Measurements from ENCODE around the gene ILDR1. TPM values are rescaled to one million over a fixed set of nuclear protein-coding genes. Genes with fewer than 3 reads are reported as not detected.
"Not testable (repeated sequence)": the region's sequence is repeated elsewhere in the genome, so short reads cannot be mapped to it uniquely, and the experiment has no call there.

Gene ILDR1
- total and polyA plus RNA-seq, 2 of the 4 experiments (the other 2 are of a cell fraction) = not detected

DNA sequence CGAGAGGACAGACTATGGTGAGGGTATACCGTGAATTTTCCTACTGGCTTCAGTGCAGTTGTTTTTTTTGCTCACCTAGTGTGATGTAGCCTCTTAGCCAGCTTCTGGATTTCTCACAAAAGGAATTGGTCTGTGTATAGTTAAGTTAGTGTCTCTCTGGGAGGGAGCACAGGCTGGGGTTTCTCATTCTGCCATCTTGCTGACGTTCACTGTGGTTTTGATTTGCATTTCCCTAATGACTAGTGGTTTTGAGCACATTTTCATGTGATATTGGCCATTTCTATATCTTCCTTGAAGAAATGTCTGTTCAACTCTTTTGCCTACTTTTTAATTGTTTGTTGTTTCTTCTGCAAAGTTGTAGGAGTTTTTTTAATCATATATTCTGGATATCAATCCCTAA is 30.9 kb upstream of the ILDR1 start:
- ChIA-PET POLR2A (ENCODE audit: unreplicated experiment) (no interaction called here), CTCF (no interaction called here)
- Histone ChIP-seq H3K36me3 (ENCODE audit: control insufficient read depth, insufficient read depth, low read length) (no peaks in the 10 kb centered on the region), H3K4me3 (ENCODE audit: insufficient read depth, low read depth, low read length) (no peak overlapping the region), H3K18ac (ENCODE audit: low read depth, low read length) (no peak overlapping the region), H2AK9ac (replicated peaks; ENCODE audit: low read depth, low read length, poor library complexity) (no peak overlapping the region), H2BK5ac (ENCODE audit: low read depth, low read length, poor library complexity, severe bottlenecking) (no peak overlapping the region), H3K9me3 (ENCODE audit: control insufficient read depth, insufficient read depth, low read length) (no peaks in the 10 kb centered on the region), H3K23ac (ENCODE audit: low read depth, low read length) (no peak overlapping the region), H4K5ac (ENCODE audit: low read depth, low read length) (no peak overlapping the region), H3K4me2 (ENCODE audit: low read depth, low read length) (no peak overlapping the region), H3K9ac (ENCODE audit: low read depth, low read length) (no peak overlapping the region), H2AK5ac (ENCODE audit: low read depth, low read length) (no peak overlapping the region), H3K9me1 (ENCODE audit: insufficient read depth, low read length) (no peaks in the 10 kb centered on the region), H3K79me1 (ENCODE audit: low read depth in 1 of 2, low read length in 2 of 2) (no peaks in the 10 kb centered on the region), H3K14ac (replicated peaks; ENCODE audit: low read depth, low read length) (no peak overlapping the region), H2AFZ (replicated peaks; ENCODE audit: low read length, poor library complexity) (no peak overlapping the region), H3K27ac (ENCODE audit: insufficient read depth, low read length) (no peak overlapping the region), H3K4ac (ENCODE audit: low read depth, low read length) (no peak overlapping the region), H2BK120ac (ENCODE audit: low read depth, low read length) (no peak overlapping the region), H3K4me1 (ENCODE audit: control insufficient read depth, insufficient read depth, low read length) (no peaks in the 10 kb centered on the region), H3K27me3 (ENCODE audit: control insufficient read depth, insufficient read depth, low read length) (no peaks in the 10 kb centered on the region), H3K56ac (ENCODE audit: extremely low read depth, insufficient read depth, low read length) (no peak overlapping the region), H4K91ac (ENCODE audit: insufficient read depth, low read depth, low read length) (no peak overlapping the region), H4K8ac (ENCODE audit: low read depth in 2 of 2, low read length in 2 of 2) (no peak overlapping the region), H2BK15ac (ENCODE audit: low read depth, low read length) (no peak overlapping the region), H4K20me1 (ENCODE audit: insufficient read depth, low read length) (no peaks in the 10 kb centered on the region), H2BK20ac (ENCODE audit: low read depth, low read length) (no peak overlapping the region)
- WGBS, 2 experiments (ENCODE audit: extremely low coverage in 2 of 2, insufficient read length in 1 of 2) = 60% methylated on average over 1 of the region's 3 CpGs; no CpG with 5 or more reads in 1 of the 2 experiments
- intact Hi-C loops (cut with micrococcal nuclease) = no loop called here
- DNase-seq (no peak), ATAC-seq (ENCODE audit: low read depth) (no peak)
- dilution Hi-C loops (cut with HindIII; ENCODE audit: low sequenced_read_pairs, unreplicated experiment) = no loop called here
- TF ChIP-seq MXI1 (IDR thresholded peaks at IDR 0.05; ENCODE audit: borderline replicate concordance, low read depth, low read length) (no peak), RCOR1 (IDR thresholded peaks at IDR 0.05; ENCODE audit: insufficient replicate concordance, low read length) (no peak), BHLHE40 (IDR thresholded peaks at IDR 0.05; ENCODE audit: low read depth, low read length) (no peak), RFX5 (IDR thresholded peaks at IDR 0.05; ENCODE audit: low read depth, low read length) (no peak), RAD21 (IDR thresholded peaks at IDR 0.05; ENCODE audit: low read length) (no peak)
- TF ChIP-seq, protein P1, sequence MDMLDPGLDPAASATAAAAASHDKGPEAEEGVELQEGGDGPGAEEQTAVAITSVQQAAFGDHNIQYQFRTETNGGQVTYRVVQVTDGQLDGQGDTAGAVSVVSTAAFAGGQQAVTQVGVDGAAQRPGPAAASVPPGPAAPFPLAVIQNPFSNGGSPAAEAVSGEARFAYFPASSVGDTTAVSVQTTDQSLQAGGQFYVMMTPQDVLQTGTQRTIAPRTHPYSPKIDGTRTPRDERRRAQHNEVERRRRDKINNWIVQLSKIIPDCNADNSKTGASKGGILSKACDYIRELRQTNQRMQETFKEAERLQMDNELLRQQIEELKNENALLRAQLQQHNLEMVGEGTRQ (IDR thresholded peaks at IDR 0.05; ENCODE audit: low read depth, low read length) = no peak
- BruUV-seq (replicated peaks) = no TSS peak
- in situ Hi-C loops (cut with MboI; ENCODE audit: low sequenced_read_pairs) = no loop called here

DNA sequence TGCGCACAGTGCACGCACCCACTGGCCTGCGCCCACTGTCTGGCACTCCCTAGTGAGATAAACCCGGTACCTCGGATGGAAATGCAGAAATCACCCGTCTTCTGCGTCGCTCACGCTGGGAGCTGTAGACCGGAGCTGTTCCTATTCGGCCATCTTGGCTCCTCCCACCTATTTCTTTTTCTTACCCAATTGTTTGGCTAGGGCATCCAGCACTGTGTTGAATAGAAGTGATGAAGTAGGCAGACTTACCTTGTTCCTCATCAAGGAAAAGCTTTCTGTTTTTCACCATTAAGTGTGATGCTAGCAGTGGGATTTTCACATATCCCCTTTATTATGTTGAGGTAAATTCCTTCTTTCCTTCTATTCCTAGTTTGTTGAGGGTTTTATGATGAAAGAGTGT is 25.7 kb upstream of the ILDR1 start:
- ATAC-seq (ENCODE audit: low read depth); H3K36me3 ChIP-seq (ENCODE audit: control insufficient read depth, insufficient read depth, low read length); H3K27ac ChIP-seq (ENCODE audit: insufficient read depth, low read length); H4K5ac ChIP-seq (ENCODE audit: low read depth, low read length); H3K18ac ChIP-seq (ENCODE audit: low read depth, low read length); H3K9me1 ChIP-seq (ENCODE audit: insufficient read depth, low read length); H3K23ac ChIP-seq (ENCODE audit: low read depth, low read length); H3K4me2 ChIP-seq (ENCODE audit: low read depth, low read length); H2BK15ac ChIP-seq (ENCODE audit: low read depth, low read length); BruUV-seq (replicated peaks); H3K14ac ChIP-seq (replicated peaks; ENCODE audit: low read depth, low read length); H4K8ac ChIP-seq (ENCODE audit: low read depth in 2 of 2, low read length in 2 of 2); H4K91ac ChIP-seq (ENCODE audit: insufficient read depth, low read depth, low read length); POLR2A ChIA-PET (ENCODE audit: unreplicated experiment); H3K4me3 ChIP-seq (ENCODE audit: insufficient read depth, low read depth, low read length); in situ Hi-C loops (cut with MboI; ENCODE audit: low sequenced_read_pairs); H3K4ac ChIP-seq (ENCODE audit: low read depth, low read length); H4K20me1 ChIP-seq (ENCODE audit: insufficient read depth, low read length); H3K9ac ChIP-seq (ENCODE audit: low read depth, low read length); intact Hi-C loops (cut with micrococcal nuclease); H3K9me3 ChIP-seq (ENCODE audit: control insufficient read depth, insufficient read depth, low read length); H2AK5ac ChIP-seq (ENCODE audit: low read depth, low read length); H3K79me1 ChIP-seq (ENCODE audit: low read depth in 1 of 2, low read length in 2 of 2); H3K4me1 ChIP-seq (ENCODE audit: control insufficient read depth, insufficient read depth, low read length); H3K27me3 ChIP-seq (ENCODE audit: control insufficient read depth, insufficient read depth, low read length); H2AFZ ChIP-seq (replicated peaks; ENCODE audit: low read length, poor library complexity); H2BK20ac ChIP-seq (ENCODE audit: low read depth, low read length); dilution Hi-C loops (cut with HindIII; ENCODE audit: low sequenced_read_pairs, unreplicated experiment); H2BK120ac ChIP-seq (ENCODE audit: low read depth, low read length); CTCF ChIA-PET; H2AK9ac ChIP-seq (replicated peaks; ENCODE audit: low read depth, low read length, poor library complexity); H2BK5ac ChIP-seq (ENCODE audit: low read depth, low read length, poor library complexity, severe bottlenecking); DNase-seq; H3K56ac ChIP-seq (ENCODE audit: extremely low read depth, insufficient read depth, low read length): not testable (repeated sequence)
- WGBS, 2 experiments (ENCODE audit: extremely low coverage in 2 of 2, insufficient read length in 1 of 2) = no CpG with 5 or more reads among the region's 11 CpGs
